Measurements from ENCODE around the gene BNIP2.
A peak's percentile ranks its signal among the peaks of the same experiment; 100 is the strongest.

Gene BNIP2, protein sequence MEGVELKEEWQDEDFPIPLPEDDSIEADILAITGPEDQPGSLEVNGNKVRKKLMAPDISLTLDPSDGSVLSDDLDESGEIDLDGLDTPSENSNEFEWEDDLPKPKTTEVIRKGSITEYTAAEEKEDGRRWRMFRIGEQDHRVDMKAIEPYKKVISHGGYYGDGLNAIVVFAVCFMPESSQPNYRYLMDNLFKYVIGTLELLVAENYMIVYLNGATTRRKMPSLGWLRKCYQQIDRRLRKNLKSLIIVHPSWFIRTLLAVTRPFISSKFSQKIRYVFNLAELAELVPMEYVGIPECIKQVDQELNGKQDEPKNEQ

DNA sequence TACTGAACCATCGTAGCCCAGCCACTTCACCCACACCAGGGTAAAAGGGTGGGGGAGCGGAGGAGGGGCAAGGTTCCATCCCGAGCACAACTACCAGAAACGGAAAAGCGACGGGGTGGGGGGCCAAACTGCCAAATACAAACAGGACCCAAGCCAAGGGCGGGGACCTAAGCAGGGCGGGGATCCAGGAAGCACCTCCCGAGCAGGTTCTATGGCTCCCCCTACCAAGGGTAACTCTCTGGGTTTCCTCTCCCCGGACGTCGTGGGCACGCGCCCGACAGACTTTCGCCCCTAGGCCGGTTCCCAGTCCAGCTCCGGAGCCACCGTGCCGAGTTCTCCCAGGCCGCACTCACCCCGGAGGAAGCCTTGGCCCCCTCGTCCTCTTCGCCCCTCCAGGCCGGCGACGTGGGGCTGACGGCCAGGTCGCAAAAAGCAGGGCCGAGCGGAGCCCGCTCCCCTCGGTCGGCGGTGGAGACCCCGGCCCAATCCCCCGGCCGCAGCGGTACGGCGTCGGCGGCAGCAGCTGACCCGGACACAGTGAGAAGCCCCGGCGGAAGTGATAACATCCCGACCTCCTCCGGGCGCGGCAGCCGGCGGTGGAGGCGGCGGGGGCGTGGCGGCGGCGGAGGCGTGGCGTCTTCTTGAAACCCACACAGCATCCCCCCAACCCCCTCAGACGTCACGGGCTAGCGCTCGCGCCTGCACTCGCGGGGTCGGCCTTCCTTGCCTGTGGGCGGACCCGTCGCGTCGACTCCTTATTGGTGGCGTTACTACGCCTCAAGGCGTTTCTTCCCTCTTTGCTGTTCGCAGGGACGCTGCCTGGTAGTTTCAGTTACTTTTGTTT lies at the start of gene BNIP2:
TSS of gene BNIP2 (minus strand) at position 539 of the 844 bp plus-strand sequence. CDS start 6,863 bp downstream, outside the sequence.
- H3K4me3 ChIP-seq (ENCODE audit: low read depth, low read length) = peak within 1 kb of the TSS; percentile 93
- TF ChIP-seq, protein P1, sequence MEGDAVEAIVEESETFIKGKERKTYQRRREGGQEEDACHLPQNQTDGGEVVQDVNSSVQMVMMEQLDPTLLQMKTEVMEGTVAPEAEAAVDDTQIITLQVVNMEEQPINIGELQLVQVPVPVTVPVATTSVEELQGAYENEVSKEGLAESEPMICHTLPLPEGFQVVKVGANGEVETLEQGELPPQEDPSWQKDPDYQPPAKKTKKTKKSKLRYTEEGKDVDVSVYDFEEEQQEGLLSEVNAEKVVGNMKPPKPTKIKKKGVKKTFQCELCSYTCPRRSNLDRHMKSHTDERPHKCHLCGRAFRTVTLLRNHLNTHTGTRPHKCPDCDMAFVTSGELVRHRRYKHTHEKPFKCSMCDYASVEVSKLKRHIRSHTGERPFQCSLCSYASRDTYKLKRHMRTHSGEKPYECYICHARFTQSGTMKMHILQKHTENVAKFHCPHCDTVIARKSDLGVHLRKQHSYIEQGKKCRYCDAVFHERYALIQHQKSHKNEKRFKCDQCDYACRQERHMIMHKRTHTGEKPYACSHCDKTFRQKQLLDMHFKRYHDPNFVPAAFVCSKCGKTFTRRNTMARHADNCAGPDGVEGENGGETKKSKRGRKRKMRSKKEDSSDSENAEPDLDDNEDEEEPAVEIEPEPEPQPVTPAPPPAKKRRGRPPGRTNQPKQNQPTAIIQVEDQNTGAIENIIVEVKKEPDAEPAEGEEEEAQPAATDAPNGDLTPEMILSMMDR (IDR thresholded peaks at IDR 0.05; ENCODE audit: low read depth, low read length, missing control alignments) = peak; percentile 10
- peak; percentile 97 for DNase-seq (ENCODE audit: low read depth)

DNA sequence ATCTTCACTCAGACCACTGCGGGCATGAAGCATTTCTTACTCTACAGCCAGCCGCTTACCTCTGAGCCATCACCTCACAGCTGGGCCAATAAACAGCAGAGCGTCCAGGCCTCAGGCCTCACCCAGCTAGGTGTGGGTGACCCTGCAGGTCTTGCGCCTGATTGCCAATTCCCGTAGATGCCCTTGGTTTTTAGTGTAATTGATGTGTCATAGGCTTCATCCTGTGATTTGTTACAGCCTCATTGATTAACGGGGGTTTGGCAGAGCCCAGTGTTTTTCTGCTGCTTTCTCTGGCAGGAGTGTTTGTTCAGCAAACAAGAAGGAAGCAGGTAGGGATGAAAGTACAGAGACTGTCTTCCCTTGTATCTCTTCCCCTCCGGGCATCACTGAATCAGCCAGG lies 49.6 kb upstream of the BNIP2 start:
- H3K4me3 ChIP-seq (ENCODE audit: low read depth, low read length) = no peak overlapping the region
- TF ChIP-seq, protein P1 (IDR thresholded peaks at IDR 0.05; ENCODE audit: low read depth, low read length, missing control alignments) = no peak
- DNase-seq (ENCODE audit: low read depth) = no peak

DNA sequence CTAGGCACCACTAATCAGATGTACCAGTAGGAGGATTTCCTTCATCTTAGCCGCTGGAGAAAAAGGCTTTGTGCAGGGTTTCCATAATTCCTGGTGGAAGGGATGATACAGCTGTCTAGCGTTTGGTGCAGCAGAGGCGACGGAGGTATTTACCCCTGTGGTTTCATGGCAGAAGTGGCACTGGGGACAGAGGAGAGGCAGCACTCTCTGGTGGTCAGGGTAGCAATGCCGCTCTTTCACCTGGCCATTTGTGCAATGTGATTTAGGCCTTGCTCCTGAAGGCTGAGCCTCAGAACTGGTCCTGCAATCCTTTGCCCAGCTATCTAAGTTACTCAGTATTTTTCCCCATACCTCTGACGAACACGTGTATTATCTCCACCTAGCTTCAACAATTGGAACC lies 47.1 kb upstream of the BNIP2 start:
- no peak overlapping the region for H3K4me3 ChIP-seq (ENCODE audit: low read depth, low read length)
- no peak for DNase-seq (ENCODE audit: low read depth)
- TF ChIP-seq, protein P1 (IDR thresholded peaks at IDR 0.05; ENCODE audit: low read depth, low read length, missing control alignments) = no peak

DNA sequence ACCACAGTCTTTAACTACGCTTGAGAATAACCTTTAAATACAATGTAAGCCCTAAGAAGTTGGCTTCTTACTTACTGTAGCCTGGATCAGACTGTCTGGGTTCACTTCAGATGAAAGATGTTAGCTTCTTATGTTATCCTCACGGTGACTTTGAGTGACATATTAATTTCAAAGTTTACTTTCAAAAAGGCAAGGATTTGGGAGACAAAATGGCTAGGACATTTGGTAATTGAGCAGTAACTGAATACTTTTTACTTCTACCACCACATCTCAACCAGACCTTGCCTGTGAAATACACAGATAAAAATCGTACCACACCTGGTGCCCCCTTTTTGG lies 36.0 kb upstream of the BNIP2 start:
- TF ChIP-seq, protein P1 (IDR thresholded peaks at IDR 0.05; ENCODE audit: low read depth, low read length, missing control alignments) = no peak
- DNase-seq (ENCODE audit: low read depth) = no peak

DNA sequence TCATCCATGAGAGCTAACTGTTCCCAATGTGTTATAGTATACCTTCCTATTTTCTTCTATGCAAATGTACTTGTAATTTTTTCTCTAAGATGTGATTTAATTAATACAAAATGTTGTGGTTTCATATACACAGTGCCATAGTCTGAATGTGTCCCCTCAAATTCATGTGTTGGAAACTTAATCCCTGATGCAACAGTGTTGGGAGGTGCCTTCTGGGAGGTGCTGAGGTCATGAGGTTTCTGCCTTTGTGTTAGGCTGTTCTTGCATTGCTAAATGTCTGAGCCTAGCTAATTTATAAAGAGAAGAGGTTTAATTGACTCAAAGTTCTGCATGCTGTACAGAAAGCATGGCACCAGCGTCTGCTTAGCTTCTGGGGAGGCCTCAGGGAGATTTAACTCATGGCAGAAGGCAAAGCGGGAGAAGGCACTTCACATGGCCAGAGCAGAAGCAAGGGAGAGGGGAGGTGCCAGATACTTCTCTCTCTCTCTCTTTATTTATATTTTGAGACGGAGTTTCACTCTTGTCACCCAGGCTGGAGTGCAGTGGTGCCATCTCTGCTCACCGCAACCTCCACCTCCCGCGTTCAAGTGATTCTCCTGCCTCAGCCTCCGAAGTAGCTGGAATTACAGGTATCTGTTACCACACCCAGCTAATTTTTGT lies 34.7 kb upstream of the BNIP2 start:
- no peak overlapping the region for H3K4me3 ChIP-seq (ENCODE audit: low read depth, low read length)
- DNase-seq (ENCODE audit: low read depth) = no peak
- TF ChIP-seq, protein P1 (IDR thresholded peaks at IDR 0.05; ENCODE audit: low read depth, low read length, missing control alignments) = no peak

More for the DNA sequence above, 36.0 kb upstream of the BNIP2 start:
- H3K4me3 ChIP-seq (ENCODE audit: low read depth, low read length) = no peak overlapping the region

DNA sequence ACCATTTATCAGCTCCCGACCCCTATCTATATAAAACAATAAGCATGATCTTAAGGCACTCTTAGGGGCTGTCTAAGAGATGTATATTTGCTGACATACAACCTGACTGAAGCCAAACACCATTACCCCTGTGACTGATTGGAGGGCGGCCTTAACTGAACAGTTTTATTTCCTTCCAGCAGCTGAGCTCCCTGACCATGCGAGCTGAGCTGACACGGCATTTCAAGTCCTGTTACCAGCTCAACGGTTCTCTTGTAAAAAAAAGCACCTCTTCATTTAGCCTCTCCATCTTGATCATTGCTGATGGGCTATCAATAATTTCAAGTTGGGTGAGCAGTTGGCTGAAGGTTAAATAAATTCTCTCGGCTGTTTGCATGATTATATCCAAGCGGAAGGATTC lies 33.4 kb upstream of the BNIP2 start:
- no peak for DNase-seq (ENCODE audit: low read depth)

More for the DNA sequence above, 33.4 kb upstream of the BNIP2 start:
- no peak overlapping the region for H3K4me3 ChIP-seq (ENCODE audit: low read depth, low read length)
- TF ChIP-seq, protein P1 (IDR thresholded peaks at IDR 0.05; ENCODE audit: low read depth, low read length, missing control alignments) = no peak

All from GM12864 (cell line).